ENCODE measurements around the gene ADCY7. TPM values are rescaled to one million over a fixed set of nuclear protein-coding genes. Genes with fewer than 3 reads are reported as not detected.

The ADCY7 gene
- total RNA-seq, 2 donors from 2014 or later: 30.1 to 37.2 TPM

GRCh38 chr16:50323335-50324011 lies 57.1 kb downstream of the ADCY7 start:
- Mint-ChIP-seq H3K27ac (peak overlapping the region; percentile 73), H3K4me3 (no peak overlapping the region), H3K27me3 (ENCODE audit: insufficient read depth) (no peaks in the 10 kb centered on the region), H3K9me3 (no peaks in the 10 kb centered on the region), H3K4me1 (peaks cover 3% of the 10 kb centered on the region), H3K36me3 (ENCODE audit: low read depth) (peaks cover 64% of the 10 kb centered on the region)
- peak; percentile 61 for TF ChIP-seq CTCF (conservative IDR thresholded peaks at IDR 0.05)
- H3K4me1 ChIP-seq (ENCODE audit: control insufficient read depth, insufficient read depth, low read length): no peaks in the 10 kb centered on the region
- 95% methylated on average over 11 of the region's 11 CpGs for WGBS, 2 experiments (ENCODE audit: insufficient coverage in 1 of 2, insufficient read length in 1 of 2)
- H3K27me3 ChIP-seq (ENCODE audit: control insufficient read depth, insufficient read depth, low read length, poor library complexity, severe bottlenecking): no peaks in the 10 kb centered on the region
- H3K9ac ChIP-seq (ENCODE audit: extremely low read depth, low read length, poor library complexity, severe bottlenecking): no peak overlapping the region
- peaks cover 95% of the 10 kb centered on the region for H3K36me3 ChIP-seq (ENCODE audit: control insufficient read depth, insufficient read depth, low read length)
- no peak overlapping the region for H3K4me3 ChIP-seq (ENCODE audit: low read length)
- H3K9me3 ChIP-seq (ENCODE audit: control insufficient read depth, low read length): no peaks in the 10 kb centered on the region
- no peak overlapping the region for H3K27ac ChIP-seq (ENCODE audit: low read depth, low read length)
- DNase-seq: no peak

GRCh38 chr16:50324345-50324744 lies 58.0 kb downstream of the ADCY7 start:
- H3K36me3 Mint-ChIP-seq (ENCODE audit: low read depth): peaks cover 66% of the 10 kb centered on the region
- no peaks in the 10 kb centered on the region for H3K4me1 ChIP-seq (ENCODE audit: control insufficient read depth, insufficient read depth, low read length)
- TF ChIP-seq CTCF (conservative IDR thresholded peaks at IDR 0.05): no peak
- H3K9me3 ChIP-seq (ENCODE audit: control insufficient read depth, low read length): no peaks in the 10 kb centered on the region
- DNase-seq: no peak
- no peak overlapping the region for H3K9ac ChIP-seq (ENCODE audit: extremely low read depth, low read length, poor library complexity, severe bottlenecking)
- peaks cover 1% of the 10 kb centered on the region for H3K4me1 Mint-ChIP-seq
- H3K9me3 Mint-ChIP-seq: no peaks in the 10 kb centered on the region
- H3K27ac Mint-ChIP-seq: peak overlapping the region; percentile 14
- peaks cover 95% of the 10 kb centered on the region for H3K36me3 ChIP-seq (ENCODE audit: control insufficient read depth, insufficient read depth, low read length)
- H3K27me3 ChIP-seq (ENCODE audit: control insufficient read depth, insufficient read depth, low read length, poor library complexity, severe bottlenecking): no peaks in the 10 kb centered on the region
- H3K27me3 Mint-ChIP-seq (ENCODE audit: insufficient read depth): no peaks in the 10 kb centered on the region
- no peak overlapping the region for H3K4me3 ChIP-seq (ENCODE audit: low read length)
- 89 to 94% methylated on average over 6 of the region's 6 CpGs for WGBS, 2 experiments (ENCODE audit: insufficient coverage in 1 of 2, insufficient read length in 1 of 2)
- H3K4me3 Mint-ChIP-seq: no peak overlapping the region
- H3K27ac ChIP-seq (ENCODE audit: low read depth, low read length): no peak overlapping the region

- no peak overlapping the region for H3K27ac ChIP-seq (ENCODE audit: low read depth, low read length)
- Mint-ChIP-seq H3K4me3 (no peak overlapping the region), H3K36me3 (ENCODE audit: low read depth) (peaks cover 57% of the 10 kb centered on the region), H3K9me3 (no peaks in the 10 kb centered on the region), H3K27ac (no peak overlapping the region), H3K4me1 (peaks cover 12% of the 10 kb centered on the region), H3K27me3 (ENCODE audit: insufficient read depth) (no peaks in the 10 kb centered on the region)
- DNase-seq: no peak
- no peak overlapping the region for H3K4me3 ChIP-seq (ENCODE audit: low read length)
- H3K9ac ChIP-seq (ENCODE audit: extremely low read depth, low read length, poor library complexity, severe bottlenecking): no peak overlapping the region
- H3K4me1 ChIP-seq (ENCODE audit: control insufficient read depth, insufficient read depth, low read length): no peaks in the 10 kb centered on the region
- H3K9me3 ChIP-seq (ENCODE audit: control insufficient read depth, low read length): no peaks in the 10 kb centered on the region
- WGBS, 2 experiments (ENCODE audit: insufficient coverage in 1 of 2, insufficient read length in 1 of 2): 83 to 93% methylated on average over 3 to 5 of the region's 5 CpGs
- H3K27me3 ChIP-seq (ENCODE audit: control insufficient read depth, insufficient read depth, low read length, poor library complexity, severe bottlenecking): no peaks in the 10 kb centered on the region
- TF ChIP-seq CTCF (conservative IDR thresholded peaks at IDR 0.05): no peak
- H3K36me3 ChIP-seq (ENCODE audit: control insufficient read depth, insufficient read depth, low read length): peaks cover 86% of the 10 kb centered on the region
Measured at GRCh38 chr16:50326264-50326663, 59.9 kb downstream of the ADCY7 start.
